GM19043 (cell line): ENCODE measurements around the gene C5.

Experiments used
- ATAC-seq: cut with Tn5 transposase; IDR thresholded peaks from one replicate; pipeline ENCODE4 v1.9.1; 2021; ENCODE audit warnings: low read depth; ENCODE audit not compliant: unreplicated experiment

Gene C5

DNA sequence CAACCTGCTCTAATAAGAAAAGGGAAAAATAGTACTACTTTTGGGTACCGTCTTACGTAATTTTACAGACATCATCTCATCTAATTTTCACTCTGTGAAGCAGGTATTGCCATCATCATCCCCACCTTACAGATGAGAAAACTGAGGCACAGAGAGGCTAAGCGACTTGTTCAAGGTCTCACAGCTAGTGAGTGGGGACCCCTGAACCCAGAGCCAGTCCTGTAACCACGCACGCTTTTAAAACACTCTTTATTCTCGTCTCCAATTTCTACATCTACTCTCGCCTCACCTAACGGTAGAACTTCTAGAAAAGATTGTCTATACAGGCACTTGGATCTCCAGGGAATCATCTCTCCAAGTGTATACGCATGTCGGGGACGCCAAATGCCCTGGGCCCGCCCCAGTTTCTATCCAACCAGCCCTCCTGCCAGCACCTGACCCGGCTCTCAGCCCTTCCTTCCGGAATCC lies 122.0 kb downstream of the C5 start:
- ATAC-seq = no peak

- ATAC-seq = no peak
Observed at GRCh38 chr9:120927269-120928014, 122.6 kb downstream of the C5 start.

DNA sequence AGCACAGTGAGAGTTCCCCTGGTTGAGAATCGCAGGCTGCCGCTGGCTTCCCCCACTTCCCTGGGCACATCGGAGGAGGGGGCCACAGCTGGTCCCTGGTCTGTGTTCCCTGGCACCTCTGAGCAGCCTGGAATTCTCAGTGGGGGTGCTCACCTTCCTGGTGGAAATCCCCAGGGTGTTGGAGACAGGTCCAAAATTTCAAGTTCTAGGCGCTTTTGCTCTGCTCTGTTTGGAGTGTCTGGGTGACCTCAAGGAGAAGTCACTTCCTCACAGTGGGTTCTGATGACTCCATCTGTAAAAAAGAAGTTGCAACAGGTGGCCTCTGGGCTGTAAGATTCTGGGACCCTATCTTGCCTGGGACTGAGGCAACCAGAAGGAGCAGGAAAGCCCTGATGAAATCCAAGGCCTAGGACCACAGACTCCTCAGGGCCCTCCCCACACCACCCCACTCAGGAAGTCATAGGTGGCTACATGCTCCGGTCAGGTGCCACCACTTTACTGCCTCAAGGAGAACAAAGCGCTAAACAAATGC lies 123.6 kb downstream of the C5 start, which contains the start of gene TRAF1:
TRAF1 (minus strand) TSS at position 400 of the 532 bp plus-strand sequence. CDS start 721 bp downstream, outside the sequence.
- peak; percentile 21 for ATAC-seq

- ATAC-seq = peak; percentile 29
Observed at GRCh38 chr9:120925535-120926396, 124.3 kb downstream of the C5 start.

DNA sequence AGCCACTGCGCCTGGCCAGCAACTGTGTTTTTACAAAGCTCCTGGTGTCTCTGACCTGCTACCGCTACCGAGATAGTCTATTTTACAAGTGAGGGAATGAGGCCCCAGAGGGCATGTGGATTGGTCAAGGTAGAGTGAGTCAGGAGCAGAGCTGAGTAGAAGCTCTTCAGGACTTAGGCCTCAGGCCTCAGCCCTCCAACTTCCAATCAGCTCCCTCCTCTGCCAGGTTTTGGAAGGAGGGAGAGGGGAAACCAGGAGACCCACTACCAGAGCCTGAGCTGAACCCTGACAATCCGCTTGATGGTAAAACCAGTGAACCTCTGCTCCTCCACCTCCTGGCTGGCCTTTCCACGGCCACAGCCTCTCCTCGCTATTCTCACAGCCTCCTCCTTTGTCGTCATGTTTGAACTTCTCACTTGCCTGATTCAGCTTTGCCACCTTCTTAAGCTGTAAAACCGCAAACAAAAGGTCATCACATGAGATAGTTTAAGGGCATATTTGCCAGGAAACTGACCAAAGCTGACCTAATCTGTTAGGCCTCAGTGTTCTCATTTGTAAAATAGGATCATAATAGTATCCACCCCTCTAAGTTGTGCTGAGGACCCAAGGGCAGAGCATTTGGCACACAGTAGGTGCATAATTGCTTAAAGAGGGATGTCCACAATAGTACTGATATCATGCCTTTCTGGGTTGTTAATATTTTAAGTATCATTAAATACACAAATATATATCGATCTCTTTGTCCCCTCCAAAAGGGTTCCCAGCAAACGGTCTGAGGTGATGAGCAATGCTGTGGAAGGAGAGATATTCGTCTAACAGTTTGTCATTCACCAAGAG lies 125.2 kb downstream of the C5 start:
- ATAC-seq = no peak

DNA sequence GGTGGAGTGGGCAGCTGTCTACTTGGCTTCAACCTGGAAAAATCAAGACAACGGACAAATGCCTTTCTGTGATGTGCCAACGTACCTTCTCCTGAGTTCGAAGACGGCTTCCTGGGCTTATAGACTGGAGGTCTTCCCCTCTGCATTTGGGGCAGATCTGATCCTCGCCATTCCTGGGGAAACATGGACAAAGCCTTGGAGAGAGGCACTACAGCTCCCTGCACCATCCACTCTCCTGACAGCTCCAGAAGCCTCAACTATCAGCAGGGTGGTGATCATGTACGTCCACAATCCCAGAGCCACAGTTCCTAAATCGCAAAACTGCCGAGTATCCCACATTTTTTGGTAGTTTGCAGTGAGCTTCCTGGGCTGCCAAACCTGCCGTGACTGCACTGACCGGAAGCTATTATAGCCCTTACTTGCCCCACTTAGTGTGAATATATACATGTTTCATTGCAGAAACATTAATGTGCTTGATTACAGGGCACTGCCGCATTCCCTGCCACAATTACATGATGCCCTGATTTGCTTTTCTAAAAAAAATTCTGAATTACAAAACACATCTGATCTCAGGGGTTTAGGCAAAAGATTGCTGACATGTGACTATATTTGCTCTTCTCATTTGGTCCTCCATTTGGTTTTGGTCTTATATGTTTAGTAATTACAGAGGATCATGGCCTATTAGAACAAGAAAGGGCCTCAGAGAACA lies 126.3 kb downstream of the C5 start:
- no peak for ATAC-seq

DNA sequence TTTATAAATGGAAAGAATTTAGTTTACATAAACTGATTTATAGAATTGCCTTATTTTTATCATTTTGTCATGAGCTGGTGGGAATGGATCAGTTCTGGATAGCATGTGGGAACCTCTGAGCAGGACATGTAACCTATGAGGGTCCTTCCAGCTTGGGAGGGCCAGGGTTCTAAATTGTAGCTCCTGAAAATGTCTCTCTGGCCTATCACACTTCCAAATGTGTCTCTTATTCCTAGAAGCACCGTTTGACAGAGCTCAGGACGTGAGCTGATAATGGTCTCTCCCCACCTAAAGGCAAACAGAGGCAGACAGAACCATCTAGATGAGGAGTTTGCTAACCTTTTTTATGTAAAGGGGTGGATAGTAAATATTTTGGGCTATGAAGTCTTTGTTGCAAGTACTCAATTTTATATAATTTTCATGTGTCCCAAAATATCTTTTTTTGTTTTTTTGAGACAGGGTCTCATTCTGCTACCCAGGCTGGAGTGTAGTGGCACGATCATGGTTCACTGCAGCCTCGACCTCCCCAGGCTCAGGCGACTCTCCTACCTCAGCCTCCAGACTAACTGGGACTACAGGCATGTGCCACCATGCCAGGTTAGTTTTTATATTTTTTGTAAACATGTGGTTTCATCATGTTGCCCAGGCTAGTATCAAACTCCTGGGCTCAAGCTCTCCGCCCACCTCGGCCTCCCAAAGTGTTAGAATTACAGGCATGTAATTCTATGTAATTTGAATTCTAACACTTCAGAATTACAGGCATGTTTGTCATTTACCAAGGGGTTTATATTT lies 127.5 kb downstream of the C5 start:
- ATAC-seq = no peak

GRCh38 chr9:120921661-120922181 lies 128.4 kb downstream of the C5 start:
- no peak for ATAC-seq

- ATAC-seq = no peak
Observed at GRCh38 chr9:120920806-120921178, 129.3 kb downstream of the C5 start.

- ATAC-seq = no peak
Observed at GRCh38 chr9:120919843-120920805, 130.0 kb downstream of the C5 start.

DNA sequence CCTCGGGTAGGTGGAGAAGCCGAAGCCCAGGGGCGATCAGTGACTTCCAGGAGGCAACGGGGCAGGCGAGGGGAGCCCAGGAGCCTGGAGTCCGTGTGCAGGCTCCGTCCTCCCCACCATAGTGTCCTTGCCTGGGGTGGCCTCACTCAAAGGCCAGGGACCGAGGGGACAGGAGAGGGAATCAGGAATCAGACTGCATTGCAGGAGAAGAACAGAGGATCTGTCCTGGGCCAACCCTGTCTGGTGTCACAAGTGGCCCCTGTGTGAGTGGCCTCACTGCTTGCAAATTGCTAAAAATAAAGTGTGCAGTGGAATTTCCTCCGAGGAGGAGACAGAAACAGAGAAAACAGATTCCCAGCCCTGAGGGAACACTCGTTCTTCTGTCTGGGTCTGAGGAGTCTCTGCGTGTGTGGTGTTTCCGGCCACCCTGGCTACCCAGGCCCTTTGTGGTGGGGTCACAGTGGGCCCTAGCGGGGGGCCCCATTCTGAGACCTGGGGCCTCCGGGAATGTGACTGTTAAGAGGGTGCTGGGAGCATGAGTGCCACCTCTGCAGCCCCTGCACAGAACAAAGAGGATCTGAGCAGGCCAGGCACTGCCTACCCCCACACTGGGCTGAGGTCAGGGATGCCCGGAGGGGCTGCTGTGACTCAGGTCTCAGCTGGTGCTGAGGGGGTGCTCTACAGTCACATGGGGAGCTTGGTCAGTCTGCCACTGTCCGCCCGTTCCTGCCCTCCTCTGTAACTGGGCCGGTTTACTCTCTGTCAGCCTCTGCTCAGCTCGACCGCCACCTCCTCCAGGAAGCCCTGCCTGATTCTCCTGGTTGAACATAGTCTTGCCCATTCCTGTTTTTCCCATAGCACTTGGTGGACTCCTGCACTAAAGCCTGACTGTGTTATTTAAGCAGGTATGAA lies 130.9 kb downstream of the C5 start:
- no peak for ATAC-seq

- ATAC-seq = no peak
Observed at GRCh38 chr9:120917929-120918762, 131.9 kb downstream of the C5 start.

- ATAC-seq = no peak
Observed at GRCh38 chr9:120916991-120917880, 132.8 kb downstream of the C5 start.

GRCh38 chr9:120916588-120916987 lies 133.5 kb downstream of the C5 start:
- ATAC-seq = no peak
